ES-I3 (cell line): Measurements from ENCODE around the gene TAS2R39.
"Not testable (repeated sequence)": the region's sequence is repeated elsewhere in the genome, so short reads cannot be mapped to it uniquely, and the experiment has no call there.

Source experiments
- H3K36me3 ChIP-seq: 2 replicates; pipeline ENCODE4 v1.6.1; 2013; ENCODE audit warnings: mild to moderate bottlenecking, low read length, control low read depth, moderate library complexity; ENCODE audit not compliant: insufficient read depth
- H3K4me1 ChIP-seq: 2 replicates; pipeline ENCODE4 v1.6.1; 2013; ENCODE audit warnings: mild to moderate bottlenecking, control low read depth, low read length; ENCODE audit not compliant: insufficient read depth
- H3K9ac ChIP-seq: 2 replicates; pipeline ENCODE4 v1.6.1; 2013; ENCODE audit warnings: low read depth, mild to moderate bottlenecking, low read length, moderate library complexity
- H3K9me3 ChIP-seq: 2 replicates; pipeline ENCODE4 v1.6.1; 2013; ENCODE audit warnings: mild to moderate bottlenecking, low read length, moderate library complexity; ENCODE audit not compliant: control insufficient read depth, insufficient read depth

TAS2R39 gene

GRCh38 chr7:143183024-143183423, at the start of gene TAS2R39:
Gene TAS2R39, plus strand, starts transcription at chr7:143183419. Its CDS starts 0 bp downstream, at chr7:143183419.
- H3K4me1 ChIP-seq, result peaks cover 3% of the 10 kb centered on the region; the same call in 1 of the 2 replicates
- peaks cover 11% of the 10 kb centered on the region for H3K9me3 ChIP-seq
- H3K9ac ChIP-seq, result no peak within 1 kb of the TSS
- no peaks in the 10 kb centered on the region for H3K36me3 ChIP-seq

- Histone ChIP-seq H3K9ac (no peak overlapping the region), H3K4me1 (no peaks in the 10 kb centered on the region), H3K9me3 (no peaks in the 10 kb centered on the region), H3K36me3 (no peaks in the 10 kb centered on the region)
Measured at GRCh38 chr7:143147070-143147469, 36.1 kb upstream of the TAS2R39 start.

DNA sequence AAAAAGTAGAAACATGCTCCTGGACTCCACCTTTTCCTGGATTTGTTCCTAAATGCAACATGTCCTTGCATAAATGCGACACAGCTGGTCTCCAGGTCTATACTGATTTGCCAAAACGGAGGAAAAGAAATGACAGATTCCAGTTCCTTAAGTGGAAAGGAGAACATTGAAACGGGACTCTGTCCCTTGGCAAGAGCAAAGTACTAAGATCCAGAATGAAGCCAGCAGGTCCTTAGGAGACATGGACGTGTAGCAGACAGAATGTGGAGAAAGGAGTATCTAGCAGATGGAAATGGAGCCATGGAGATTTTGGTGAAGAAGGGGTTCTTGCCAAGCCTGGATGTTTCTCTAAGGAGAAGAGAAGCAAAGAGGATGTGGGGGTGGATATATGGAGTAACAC, 35.2 kb upstream of the TAS2R39 start:
- Histone ChIP-seq H3K4me1 (no peaks in the 10 kb centered on the region), H3K36me3 (no peaks in the 10 kb centered on the region), H3K9ac (no peak overlapping the region), H3K9me3 (no peaks in the 10 kb centered on the region)

DNA sequence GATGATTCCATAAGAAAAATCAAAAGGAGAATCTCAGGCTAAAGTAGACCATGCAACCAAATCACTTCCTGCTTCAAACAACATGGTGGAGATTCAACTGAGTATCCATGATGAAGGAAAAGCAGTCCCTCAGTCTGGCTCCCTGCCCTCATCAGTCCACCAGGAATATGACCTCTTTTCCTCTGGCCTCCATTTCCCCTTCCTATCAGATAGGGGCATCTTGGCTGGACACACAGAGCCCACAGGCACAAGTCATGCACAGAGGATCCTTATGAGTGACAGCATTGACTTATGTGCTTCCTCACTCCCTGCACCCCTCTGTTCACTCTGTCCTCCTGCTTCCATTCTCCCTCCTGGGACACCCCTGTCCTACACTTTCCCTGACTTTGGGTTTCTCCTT, 34.6 kb upstream of the TAS2R39 start:
- Histone ChIP-seq H3K9ac (no peak overlapping the region), H3K9me3 (no peaks in the 10 kb centered on the region), H3K36me3 (no peaks in the 10 kb centered on the region), H3K4me1 (no peaks in the 10 kb centered on the region)

DNA sequence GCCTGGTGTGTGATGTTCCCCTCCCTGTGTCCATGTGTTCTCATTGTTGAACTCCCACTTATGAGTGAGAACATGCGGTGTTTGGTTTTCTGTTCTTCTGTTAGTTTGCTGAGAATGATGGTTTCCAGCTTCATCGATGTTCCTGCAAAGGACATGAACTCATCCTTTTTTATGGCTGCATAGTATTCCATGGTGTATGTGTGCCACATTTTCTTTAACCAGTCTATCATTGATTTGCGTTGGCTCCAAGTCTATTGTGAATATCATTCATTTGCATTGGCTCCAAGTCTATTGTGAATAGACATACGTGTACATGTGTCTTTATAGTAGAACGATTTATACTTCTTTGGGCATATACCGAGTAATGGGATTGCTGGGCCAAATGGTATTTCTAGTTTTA, 32.5 kb upstream of the TAS2R39 start:
- H3K4me1 ChIP-seq, H3K36me3 ChIP-seq, H3K9ac ChIP-seq, H3K9me3 ChIP-seq: not testable (repeated sequence)

DNA sequence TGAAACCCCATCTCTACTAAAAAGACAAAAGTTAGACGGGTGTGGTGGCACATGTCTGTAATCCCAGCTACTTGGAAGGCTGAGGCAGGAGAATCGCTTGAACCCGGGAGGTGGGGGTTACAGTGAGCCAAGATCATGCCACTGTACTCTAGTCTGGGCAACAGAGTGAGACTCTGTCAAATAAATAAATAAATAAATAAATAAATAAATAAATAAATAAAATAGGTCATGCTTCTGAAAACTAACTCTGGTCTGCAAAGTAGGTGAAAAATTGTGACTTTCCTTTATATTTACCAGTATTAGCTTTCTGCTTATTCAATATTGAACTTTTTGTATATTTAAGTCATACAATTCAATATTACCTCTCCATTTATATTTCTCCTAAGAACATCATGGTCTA, 24.6 kb upstream of the TAS2R39 start:
- H3K36me3 ChIP-seq, H3K9ac ChIP-seq, H3K4me1 ChIP-seq, H3K9me3 ChIP-seq: not testable (repeated sequence)

GRCh38 chr7:143171697-143172096, 11.5 kb upstream of the TAS2R39 start:
- Histone ChIP-seq H3K9me3 (no peaks in the 10 kb centered on the region), H3K4me1 (no peaks in the 10 kb centered on the region), H3K9ac (no peak overlapping the region), H3K36me3 (no peaks in the 10 kb centered on the region)

- Histone ChIP-seq H3K9me3 (no peaks in the 10 kb centered on the region), H3K9ac (no peak overlapping the region), H3K4me1 (no peaks in the 10 kb centered on the region), H3K36me3 (no peaks in the 10 kb centered on the region)
Measured at GRCh38 chr7:143172354-143172753, 10.9 kb upstream of the TAS2R39 start.

GRCh38 chr7:143176128-143176527, 7.1 kb upstream of the TAS2R39 start:
- peaks cover 13% of the 10 kb centered on the region for H3K9me3 ChIP-seq

GRCh38 chr7:143177374-143178119, 5.7 kb upstream of the TAS2R39 start:
- H3K4me1 ChIP-seq, result no peaks in the 10 kb centered on the region
- no peak overlapping the region for H3K9ac ChIP-seq
- H3K9me3 ChIP-seq, result peaks cover 13% of the 10 kb centered on the region
- no peaks in the 10 kb centered on the region for H3K36me3 ChIP-seq

More at GRCh38 chr7:143176128-143176527, 7.1 kb upstream of the TAS2R39 start:
- no peaks in the 10 kb centered on the region for H3K36me3 ChIP-seq
- no peak overlapping the region for H3K9ac ChIP-seq
- no peaks in the 10 kb centered on the region for H3K4me1 ChIP-seq

- H3K4me1 ChIP-seq, H3K9ac ChIP-seq, H3K36me3 ChIP-seq: not testable (repeated sequence)
- H3K9me3 ChIP-seq, result peaks cover 13% of the 10 kb centered on the region
Measured at GRCh38 chr7:143180771-143181170, 2.4 kb upstream of the TAS2R39 start.

DNA sequence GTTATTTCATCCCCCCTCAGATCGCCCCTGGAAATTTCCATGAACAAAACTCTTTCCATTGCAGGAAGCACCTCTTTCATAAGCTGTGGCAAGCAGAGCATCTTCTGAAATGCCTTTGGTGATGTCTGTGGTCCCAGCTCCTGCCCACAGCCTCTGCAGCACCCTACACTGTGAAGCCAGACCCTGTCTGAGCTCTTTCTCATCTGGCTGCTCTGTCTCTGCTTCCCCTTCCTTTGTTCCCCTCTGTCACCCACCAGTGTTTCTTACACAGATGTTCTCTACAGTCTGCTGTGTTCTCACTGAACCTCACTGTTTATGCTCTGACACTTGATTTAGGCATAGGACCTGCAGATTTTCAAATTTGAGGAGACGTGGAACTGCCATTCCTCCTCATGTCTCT, 1.9 kb upstream of the TAS2R39 start:
- Histone ChIP-seq H3K9me3 (peaks cover 13% of the 10 kb centered on the region), H3K36me3 (no peaks in the 10 kb centered on the region), H3K9ac (no peak overlapping the region), H3K4me1 (peaks cover 3% of the 10 kb centered on the region; the same call in 1 of the 2 replicates)

- no peak overlapping the region for H3K9ac ChIP-seq
- no peaks in the 10 kb centered on the region for H3K9me3 ChIP-seq
- peaks cover 3% of the 10 kb centered on the region; the same call in 1 of the 2 replicates for H3K4me1 ChIP-seq
- no peaks in the 10 kb centered on the region for H3K36me3 ChIP-seq
Measured at GRCh38 chr7:143185551-143185950, 2.3 kb downstream of the TAS2R39 start.

- peaks cover 3% of the 10 kb centered on the region; the same call in 1 of the 2 replicates for H3K4me1 ChIP-seq
- no peak overlapping the region for H3K9ac ChIP-seq
- H3K36me3 ChIP-seq, result no peaks in the 10 kb centered on the region
- H3K9me3 ChIP-seq, result no peaks in the 10 kb centered on the region
Measured at GRCh38 chr7:143188994-143189393, 5.8 kb downstream of the TAS2R39 start.

DNA sequence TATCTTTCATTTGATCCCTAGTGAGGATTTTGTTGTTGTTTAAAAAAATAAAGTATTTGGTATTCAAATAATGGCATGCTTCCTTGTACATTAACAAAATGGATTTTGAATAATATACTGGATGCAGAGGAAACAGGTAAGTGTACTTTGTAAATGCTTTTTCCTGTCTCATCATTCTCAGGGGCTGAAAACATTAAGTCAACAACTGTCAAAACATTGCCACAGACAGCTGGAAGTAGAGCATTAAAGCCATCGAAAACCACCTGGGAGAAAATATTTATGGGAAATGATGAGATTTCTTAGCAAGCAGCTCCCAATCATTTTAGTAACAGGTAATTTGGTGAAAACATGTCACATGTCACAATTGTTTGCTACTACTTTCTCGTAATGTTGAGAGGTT, 10.7 kb downstream of the TAS2R39 start:
- no peaks in the 10 kb centered on the region for H3K9me3 ChIP-seq
- H3K9ac ChIP-seq, result no peak overlapping the region
- no peaks in the 10 kb centered on the region for H3K36me3 ChIP-seq
- H3K4me1 ChIP-seq, result no peaks in the 10 kb centered on the region
